ENCODE results near the gene DNAJC4. TPM values are rescaled to one million over a fixed set of nuclear protein-coding genes. Genes with fewer than 3 reads are reported as not detected.

Gene DNAJC4
- 5.3 and 6.5 TPM in 2 replicates for polyA plus RNA-seq (2014; cell fraction: cytosol; rRNA removed)
- polyA plus RNA-seq (2014; cell fraction: nucleus; rRNA removed): 18.0 and 22.5 TPM in 2 replicates

- peak; percentile 97 for DNase-seq (ENCODE audit: low spot score)
Measured at GRCh38 chr11:64230171-64230984, at the start of gene DNAJC4. TSS of gene DNAJC4 (plus strand) at chr11:64230548. CDS start at chr11:64230855, 307 bp downstream.

GRCh38 chr11:64180891-64181290 is 49.5 kb upstream of the DNAJC4 start:
- no peak for DNase-seq (ENCODE audit: low spot score)

- peak; percentile 91 for DNase-seq (ENCODE audit: low spot score)
Measured at GRCh38 chr11:64181506-64182411, 48.6 kb upstream of the DNAJC4 start.

- no peak for DNase-seq (ENCODE audit: low spot score)
Measured at GRCh38 chr11:64183890-64184289, 46.5 kb upstream of the DNAJC4 start.

GRCh38 chr11:64185175-64185692 is 45.1 kb upstream of the DNAJC4 start:
- DNase-seq (ENCODE audit: low spot score): no peak

GRCh38 chr11:64185693-64186491 is 44.5 kb upstream of the DNAJC4 start, which contains the start of gene STIP1:
TSS of gene STIP1 (plus strand) at chr11:64186171. CDS start at chr11:64186262, 91 bp downstream.
- peak; percentile 100 for DNase-seq (ENCODE audit: low spot score)

GRCh38 chr11:64186492-64187165 is 43.7 kb upstream of the DNAJC4 start:
- no peak for DNase-seq (ENCODE audit: low spot score)

GRCh38 chr11:64192434-64192833 is 37.9 kb upstream of the DNAJC4 start:
- no peak for DNase-seq (ENCODE audit: low spot score)

- no peak for DNase-seq (ENCODE audit: low spot score)
Measured at GRCh38 chr11:64196626-64197025, 33.7 kb upstream of the DNAJC4 start.

GRCh38 chr11:64198511-64198910 is 31.8 kb upstream of the DNAJC4 start:
- no peak for DNase-seq (ENCODE audit: low spot score)

- DNase-seq (ENCODE audit: low spot score): no peak
Measured at GRCh38 chr11:64201543-64201942, 28.8 kb upstream of the DNAJC4 start.

- DNase-seq (ENCODE audit: low spot score): no peak
Measured at GRCh38 chr11:64202992-64203391, 27.4 kb upstream of the DNAJC4 start.

- DNase-seq (ENCODE audit: low spot score): no peak
Measured at GRCh38 chr11:64203421-64204079, 26.8 kb upstream of the DNAJC4 start.

GRCh38 chr11:64204080-64204440 is 26.3 kb upstream of the DNAJC4 start:
- DNase-seq (ENCODE audit: low spot score): no peak

GRCh38 chr11:64204464-64204989 is 25.8 kb upstream of the DNAJC4 start:
- peak; percentile 64 for DNase-seq (ENCODE audit: low spot score)

- DNase-seq (ENCODE audit: low spot score): no peak
Measured at GRCh38 chr11:64206457-64207255, 23.7 kb upstream of the DNAJC4 start, which contains the start of gene FERMT3. TSS of gene FERMT3 (plus strand) at chr11:64206721. CDS start at chr11:64207365, 644 bp downstream.

- no peak for DNase-seq (ENCODE audit: low spot score)
Measured at GRCh38 chr11:64207256-64208085, 22.9 kb upstream of the DNAJC4 start.

All from SK-N-DZ (cell line).